ENCODE measurements around the gene GLIS1. TPM values are rescaled to one million over a fixed set of nuclear protein-coding genes. Genes with fewer than 3 reads are reported as not detected.

Gene GLIS1
- polyA plus RNA-seq, 3 donors, result not detected

GRCh38 chr1:53588053-53588779 is 150.7 kb downstream of the GLIS1 start:
- Mint-ChIP-seq H3K36me3 (no peaks in the 10 kb centered on the region), H3K27ac (no peak overlapping the region), H3K9me3 (peaks cover 0 to 2% (median 0%) of the 10 kb centered on the region in 7 donors), H3K27me3 (ENCODE audit: low read depth in 3 of 3) (peaks cover 1 to 8% (median 2%) of the 10 kb centered on the region in 3 donors), H3K4me1 (no peaks in the 10 kb centered on the region), H3K4me3 (no peak overlapping the region)
- H3K36me3 ChIP-seq (replicated peaks in 1 of 2; ENCODE audit: control insufficient read depth in 1 of 2, insufficient read depth in 2 of 2, low read length in 2 of 2), result no peaks in the 10 kb centered on the region
- H3K27ac ChIP-seq (ENCODE audit: low read depth in 1 of 2, low read length in 2 of 2), result no peak overlapping the region
- H3K9me3 ChIP-seq (replicated peaks in 1 of 2; ENCODE audit: control insufficient read depth in 1 of 2, insufficient read depth in 1 of 2, low read length in 2 of 2), result no peaks in the 10 kb centered on the region
- H3K9ac ChIP-seq (ENCODE audit: insufficient read depth, low read length, poor library complexity, severe bottlenecking), result no peak overlapping the region
- H4K20me1 ChIP-seq (ENCODE audit: insufficient read depth, low read length), result no peaks in the 10 kb centered on the region
- no peak overlapping the region for H3K4me2 ChIP-seq (replicated peaks; ENCODE audit: extremely low read depth, low read length, poor library complexity, severe bottlenecking)
- intact Hi-C loops (cut with micrococcal nuclease), result no loop called here
- 91% methylated on average over 4 of the region's 6 CpGs for WGBS (ENCODE audit: insufficient coverage)
- H3K4me3 ChIP-seq (replicated peaks in 1 of 3; ENCODE audit: low read depth in 2 of 3, low read length in 3 of 3), result no peak overlapping the region
- no peak for TF ChIP-seq CTCF (IDR thresholded peaks at IDR 0.05)
- H3K27me3 ChIP-seq (ENCODE audit: control insufficient read depth in 2 of 2, insufficient read depth in 2 of 2, low read length in 2 of 2), result no peaks in the 10 kb centered on the region
- H2AFZ ChIP-seq (ENCODE audit: insufficient read depth, low read depth, low read length, poor library complexity, severe bottlenecking), result no peak overlapping the region
- H3K79me2 ChIP-seq (ENCODE audit: insufficient read depth, low read length), result no peaks in the 10 kb centered on the region
- DNase-seq, result no peak
- H3K4me1 ChIP-seq (ENCODE audit: control insufficient read depth in 1 of 2, insufficient read depth in 2 of 2, low read length in 2 of 2), result no peaks in the 10 kb centered on the region

GRCh38 chr1:53587252-53587988 is 151.5 kb downstream of the GLIS1 start:
- Histone ChIP-seq H3K27ac (ENCODE audit: low read depth in 1 of 2, low read length in 2 of 2) (no peak overlapping the region), H3K27me3 (ENCODE audit: control insufficient read depth in 2 of 2, insufficient read depth in 2 of 2, low read length in 2 of 2) (no peaks in the 10 kb centered on the region), H3K9ac (ENCODE audit: insufficient read depth, low read length, poor library complexity, severe bottlenecking) (no peak overlapping the region), H3K4me2 (replicated peaks; ENCODE audit: extremely low read depth, low read length, poor library complexity, severe bottlenecking) (no peak overlapping the region), H3K4me3 (replicated peaks in 1 of 3; ENCODE audit: low read depth in 2 of 3, low read length in 3 of 3) (no peak overlapping the region), H3K9me3 (replicated peaks in 1 of 2; ENCODE audit: control insufficient read depth in 1 of 2, insufficient read depth in 1 of 2, low read length in 2 of 2) (no peaks in the 10 kb centered on the region), H2AFZ (ENCODE audit: insufficient read depth, low read depth, low read length, poor library complexity, severe bottlenecking) (no peak overlapping the region), H3K36me3 (replicated peaks in 1 of 2; ENCODE audit: control insufficient read depth in 1 of 2, insufficient read depth in 2 of 2, low read length in 2 of 2) (no peaks in the 10 kb centered on the region), H3K4me1 (ENCODE audit: control insufficient read depth in 1 of 2, insufficient read depth in 2 of 2, low read length in 2 of 2) (no peaks in the 10 kb centered on the region), H3K79me2 (ENCODE audit: insufficient read depth, low read length) (no peaks in the 10 kb centered on the region), H4K20me1 (ENCODE audit: insufficient read depth, low read length) (no peaks in the 10 kb centered on the region)
- H3K4me1 Mint-ChIP-seq, result no peaks in the 10 kb centered on the region
- no peaks in the 10 kb centered on the region for H3K36me3 Mint-ChIP-seq
- TF ChIP-seq CTCF (IDR thresholded peaks at IDR 0.05), result no peak
- WGBS (ENCODE audit: insufficient coverage), result no CpG with 5 or more reads among the region's 4 CpGs
- H3K27me3 Mint-ChIP-seq (ENCODE audit: low read depth in 3 of 3), result peaks cover 1 to 8% (median 2%) of the 10 kb centered on the region in 3 donors
- no peak overlapping the region for H3K4me3 Mint-ChIP-seq
- intact Hi-C loops (cut with micrococcal nuclease), result no loop called here
- H3K9me3 Mint-ChIP-seq, result peaks cover 0 to 2% (median 0%) of the 10 kb centered on the region in 7 donors
- H3K27ac Mint-ChIP-seq, result peak overlapping the region in 1 of 7 donors; percentile 15
- DNase-seq, result no peak
